Colonic mucosa (tissue), 4 donors: Measurements from ENCODE around the gene FRK. TPM values are rescaled to one million over a fixed set of nuclear protein-coding genes. Genes with fewer than 3 reads are reported as not detected.

Experiments
- DNase-seq: peaks from one replicate; pipeline ENCODE4 v3.0.0-alpha.2; 2020
- H3K27ac ChIP-seq: fragments of 200-600 bp; one replicate; pipeline ENCODE4 v1.8.0; 2021
- H3K27me3 ChIP-seq: fragments of 200-600 bp; one replicate; pipeline ENCODE4 v1.8.0; 2021
- H3K36me3 ChIP-seq: fragments of 200-600 bp; one replicate; pipeline ENCODE4 v1.8.0; 2021
- H3K4me1 ChIP-seq: fragments of 200-600 bp; one replicate; pipeline ENCODE4 v1.8.0; 2021; ENCODE audit warnings: mild to moderate bottlenecking
- H3K4me3 ChIP-seq: fragments of 200-600 bp; one replicate; pipeline ENCODE4 v1.8.0; 2021
- H3K9ac ChIP-seq, 2 donors: one replicate each; pipeline ENCODE4 v1.7.0; 2013; ENCODE audit warnings: control low read depth in 2 of 2, low read depth in 2 of 2, low read length in 2 of 2
- H3K9me3 ChIP-seq: fragments of 200-600 bp; one replicate; pipeline ENCODE4 v1.8.0; 2021
- intact Hi-C: fragments of 100-400 bp; cut with DNase I; formaldehyde crosslinking; loops from one replicate; pipeline ENCODE4 v1.14.1; 2022
- total RNA-seq, 2 donors: library from RNA; stranded (reverse); fragmentation: NEBNext Ultra II Directional in 1 of 2; extraction: Animal tissue kit (Norgen Biotek cat#: 25700) in 1 of 2; gene quantifications; one replicate each; pipeline ENCODE4 v1.2.1, GENCODE V29; 2021
- TF ChIP-seq, protein P1 (sequence below): fragments of 200-600 bp; IDR thresholded peaks from one replicate; pipeline ENCODE4 v1.8.0; 2022; ENCODE audit warnings: antibody characterized with exemption, mild to moderate bottlenecking
- donor health status: healthy.
- donor health status: DM: no; HTN: no; CAD: no.
- donor health status: DM: no; HTN: no; CAD: no.

Gene FRK
- total RNA-seq, 2 donors from 2014 or later, result 25.9 to 27.1 TPM

DNA sequence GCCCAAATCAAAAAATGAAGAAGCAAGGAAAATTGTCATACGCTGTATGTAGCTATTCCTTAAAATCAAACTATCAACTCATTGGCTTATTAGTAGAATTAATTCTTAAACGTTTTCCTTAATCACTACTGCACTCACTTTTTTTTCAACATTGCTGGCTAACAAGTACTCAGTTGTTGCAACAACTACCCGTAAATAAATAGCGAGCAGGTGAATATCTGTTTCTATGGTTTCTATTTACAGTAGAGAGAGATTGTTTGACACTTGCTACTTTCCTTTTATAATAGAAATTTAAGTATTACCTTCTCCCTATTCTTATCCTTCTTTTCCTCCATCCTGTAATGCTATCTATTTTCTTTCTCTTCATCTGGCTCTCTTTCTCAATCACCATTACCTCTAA lies 25.1 kb downstream of the FRK start:
- Histone ChIP-seq H3K36me3 (no peaks in the 10 kb centered on the region), H3K4me1 (no peaks in the 10 kb centered on the region), H3K4me3 (no peak overlapping the region), H3K9me3 (no peaks in the 10 kb centered on the region), H3K27me3 (no peaks in the 10 kb centered on the region), H3K27ac (no peak overlapping the region), H3K9ac (no peak overlapping the region)
- intact Hi-C loops, result no loop called here
- TF ChIP-seq, protein P1, sequence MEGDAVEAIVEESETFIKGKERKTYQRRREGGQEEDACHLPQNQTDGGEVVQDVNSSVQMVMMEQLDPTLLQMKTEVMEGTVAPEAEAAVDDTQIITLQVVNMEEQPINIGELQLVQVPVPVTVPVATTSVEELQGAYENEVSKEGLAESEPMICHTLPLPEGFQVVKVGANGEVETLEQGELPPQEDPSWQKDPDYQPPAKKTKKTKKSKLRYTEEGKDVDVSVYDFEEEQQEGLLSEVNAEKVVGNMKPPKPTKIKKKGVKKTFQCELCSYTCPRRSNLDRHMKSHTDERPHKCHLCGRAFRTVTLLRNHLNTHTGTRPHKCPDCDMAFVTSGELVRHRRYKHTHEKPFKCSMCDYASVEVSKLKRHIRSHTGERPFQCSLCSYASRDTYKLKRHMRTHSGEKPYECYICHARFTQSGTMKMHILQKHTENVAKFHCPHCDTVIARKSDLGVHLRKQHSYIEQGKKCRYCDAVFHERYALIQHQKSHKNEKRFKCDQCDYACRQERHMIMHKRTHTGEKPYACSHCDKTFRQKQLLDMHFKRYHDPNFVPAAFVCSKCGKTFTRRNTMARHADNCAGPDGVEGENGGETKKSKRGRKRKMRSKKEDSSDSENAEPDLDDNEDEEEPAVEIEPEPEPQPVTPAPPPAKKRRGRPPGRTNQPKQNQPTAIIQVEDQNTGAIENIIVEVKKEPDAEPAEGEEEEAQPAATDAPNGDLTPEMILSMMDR, result no peak
- no peak for DNase-seq

DNA sequence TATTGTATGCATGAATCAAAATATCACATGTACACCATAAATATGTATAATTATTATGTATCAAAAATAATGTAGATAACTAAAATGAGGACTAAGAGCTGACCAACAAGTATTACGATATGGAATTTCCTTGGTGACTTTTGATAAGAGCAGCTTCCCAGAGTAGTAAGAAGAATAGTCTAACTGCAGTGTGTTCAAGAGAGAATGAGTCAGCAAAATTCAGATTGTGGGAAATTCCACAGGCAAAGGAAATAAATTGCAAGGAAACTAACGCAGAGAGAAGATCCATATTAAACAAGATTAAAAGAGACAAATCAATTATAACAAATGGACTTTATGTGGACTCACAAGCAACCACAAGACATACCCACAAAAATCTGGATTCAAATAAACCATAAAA lies 26.4 kb downstream of the FRK start:
- H3K27ac ChIP-seq, result no peak overlapping the region
- H3K4me3 ChIP-seq, result no peak overlapping the region
- H3K9ac ChIP-seq, result no peak overlapping the region
- DNase-seq, result no peak
- TF ChIP-seq, protein P1, result no peak
- intact Hi-C loops, result no loop called here
- no peaks in the 10 kb centered on the region for H3K4me1 ChIP-seq
- H3K36me3 ChIP-seq, result no peaks in the 10 kb centered on the region
- no peaks in the 10 kb centered on the region for H3K9me3 ChIP-seq
- no peaks in the 10 kb centered on the region for H3K27me3 ChIP-seq

DNA sequence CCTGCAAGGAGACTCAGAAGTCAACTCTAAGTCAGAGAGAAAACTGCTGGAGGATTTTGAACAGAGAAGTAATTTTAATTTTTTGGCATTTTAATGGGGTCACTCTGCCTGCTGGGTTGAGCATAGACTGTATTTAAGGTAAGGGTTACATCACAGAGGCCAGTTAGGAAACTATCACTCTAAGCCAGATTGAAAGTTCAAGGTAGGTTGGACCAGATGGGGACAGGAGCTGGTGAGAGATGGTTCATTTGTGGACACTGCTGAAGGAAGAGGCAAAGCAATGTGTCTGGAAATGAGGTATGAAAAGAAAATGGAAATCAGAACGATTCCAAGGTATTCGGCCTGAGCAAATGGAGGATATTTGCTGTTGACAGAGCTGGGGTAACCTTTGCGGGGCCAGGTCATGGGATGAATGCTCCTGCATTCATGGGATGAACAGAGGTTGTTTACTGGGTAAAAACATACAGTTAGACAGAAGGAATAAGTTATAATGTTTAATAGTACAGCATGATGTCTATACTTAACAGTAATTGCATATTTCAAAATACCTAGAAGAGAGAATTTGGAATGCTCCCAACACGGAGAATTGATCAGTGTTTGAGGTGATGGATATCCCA lies 26.9 kb downstream of the FRK start:
- no peak overlapping the region for H3K27ac ChIP-seq
- H3K27me3 ChIP-seq, result no peaks in the 10 kb centered on the region
- intact Hi-C loops, result no loop called here
- H3K9ac ChIP-seq, result no peak overlapping the region
- no peaks in the 10 kb centered on the region for H3K36me3 ChIP-seq
- H3K4me3 ChIP-seq, result no peak overlapping the region
- no peak for DNase-seq
- no peaks in the 10 kb centered on the region for H3K4me1 ChIP-seq
- no peaks in the 10 kb centered on the region for H3K9me3 ChIP-seq
- TF ChIP-seq, protein P1, result no peak

DNA sequence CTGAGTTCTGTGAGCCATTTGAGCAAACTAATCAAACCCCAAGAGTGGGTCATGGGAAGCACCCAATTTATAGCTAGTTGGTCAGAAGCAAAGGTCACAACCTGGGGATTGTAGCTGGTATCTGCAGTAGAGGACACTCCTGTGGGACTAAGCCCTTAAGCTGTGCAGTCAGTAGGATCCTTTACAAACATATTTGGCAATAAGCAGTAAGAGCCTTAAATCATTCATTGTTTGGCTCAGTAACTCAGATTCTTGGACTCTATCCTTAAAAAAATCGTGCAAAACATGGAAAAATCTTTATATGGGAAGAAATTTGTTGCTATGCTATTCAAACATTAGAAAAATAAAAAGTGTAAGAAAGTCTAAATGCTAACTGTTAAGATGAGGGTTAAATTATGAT lies 29.9 kb downstream of the FRK start:
- Histone ChIP-seq H3K27me3 (no peaks in the 10 kb centered on the region), H3K9me3 (no peaks in the 10 kb centered on the region), H3K36me3 (no peaks in the 10 kb centered on the region), H3K9ac (no peak overlapping the region), H3K27ac (no peak overlapping the region), H3K4me3 (no peak overlapping the region), H3K4me1 (no peaks in the 10 kb centered on the region)
- TF ChIP-seq, protein P1, result no peak
- intact Hi-C loops, result no loop called here
- no peak for DNase-seq

DNA sequence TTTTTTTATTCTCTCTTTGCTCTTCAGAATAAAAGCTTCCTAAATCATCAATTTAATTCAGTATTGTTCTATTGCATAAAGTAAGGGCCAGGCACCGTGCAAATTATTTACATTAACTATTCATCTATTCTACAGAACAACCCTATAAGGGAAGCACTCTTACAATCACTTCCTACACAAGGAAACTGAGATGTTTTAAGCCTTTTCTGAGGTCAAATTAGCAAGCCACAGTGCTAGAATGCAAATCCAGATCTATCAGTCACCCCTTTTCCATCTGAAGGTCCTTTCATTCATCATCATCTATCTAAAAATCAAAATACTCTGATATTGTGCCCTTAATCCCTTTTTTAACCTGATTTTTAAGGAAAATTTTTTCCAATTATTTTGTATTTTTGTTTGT lies 31.2 kb downstream of the FRK start:
- no peak overlapping the region for H3K9ac ChIP-seq
- no peak overlapping the region for H3K27ac ChIP-seq
- TF ChIP-seq, protein P1, result no peak
- H3K4me1 ChIP-seq, result no peaks in the 10 kb centered on the region
- H3K27me3 ChIP-seq, result no peaks in the 10 kb centered on the region
- H3K36me3 ChIP-seq, result no peaks in the 10 kb centered on the region
- H3K9me3 ChIP-seq, result no peaks in the 10 kb centered on the region
- DNase-seq, result no peak
- H3K4me3 ChIP-seq, result no peak overlapping the region
- intact Hi-C loops, result no loop called here
